ENCODE results near the gene R3HDM4. TPM values are rescaled to one million over a fixed set of nuclear protein-coding genes. Genes with fewer than 3 reads are reported as not detected.
A peak's percentile ranks its signal among the peaks of the same experiment; 100 is the strongest.

Gene R3HDM4
- total and polyA plus RNA-seq, 9 of the 15 experiments (the other 6 are each of a cell fraction or from before 2014, with no cell fraction given), result 3.2 to 154 (median 59.0) TPM

GRCh38 chr19:911197-912033, 1.6 kb downstream of the R3HDM4 start (continued):
- TF ChIP-seq HOMEZ (CRISPR knock-in tag; IDR thresholded peaks at IDR 0.05), result no peak
- TF ChIP-seq SRSF3 (IDR thresholded peaks at IDR 0.05; ENCODE audit: insufficient read depth, low read length), result no peak
- TF ChIP-seq ZFP91 (CRISPR knock-in tag; IDR thresholded peaks at IDR 0.05), result no peak
- TF ChIP-seq CBFA2T2 (conservative IDR thresholded peaks at IDR 0.05), result no peak
- no peak for TF ChIP-seq ATF7 (IDR thresholded peaks at IDR 0.05)
- TF ChIP-seq E2F4 (CRISPR knock-in tag; IDR thresholded peaks at IDR 0.05; ENCODE audit: low read depth), result no peak
- no peak for TF ChIP-seq CREB3 (tag; conservative IDR thresholded peaks at IDR 0.05; ENCODE audit: low read depth)
- no peak for TF ChIP-seq ZNF551 (CRISPR knock-in tag; IDR thresholded peaks at IDR 0.05)
- no peak for TF ChIP-seq ZNF699 (CRISPR knock-in tag; IDR thresholded peaks at IDR 0.05; ENCODE audit: insufficient replicate concordance)
- TF ChIP-seq ZNF717 (CRISPR knock-in tag; IDR thresholded peaks at IDR 0.05), result no peak
- TF ChIP-seq ZNF696 (CRISPR knock-in tag; conservative IDR thresholded peaks at IDR 0.05), result no peak
- 0 out of 4 replicates have a peak, but pooled peaks of 1 of the 2 experiments have one; percentile 5 for TF ChIP-seq NONO (IDR thresholded peaks at IDR 0.05; ENCODE audit: low read depth in 2 of 2, low read length in 1 of 2)
- no peak for TF ChIP-seq ZC3H4 (CRISPR knock-in tag; IDR thresholded peaks at IDR 0.05; ENCODE audit: borderline replicate concordance)
- no peak for TF ChIP-seq KLF10 (CRISPR knock-in tag; IDR thresholded peaks at IDR 0.05)
- TF ChIP-seq CREBBP (IDR thresholded peaks at IDR 0.05; ENCODE audit: low read depth, low read length), result no peak
- 0 out of 2 replicates have a peak, but pooled peaks have one; percentile 37 for TF ChIP-seq SUPT5H (IDR thresholded peaks at IDR 0.05)
- no peak for TF ChIP-seq ZNF57 (CRISPR knock-in tag; IDR thresholded peaks at IDR 0.05)
- no peak for TF ChIP-seq U2AF2 (optimal IDR thresholded peaks at IDR 0.05; ENCODE audit: low read depth, low read length)

All from K562 (cell line).